Skeletal muscle cell (primary cell): ENCODE data around the gene UBFD1.
"Not testable (repeated sequence)": the region's sequence is repeated elsewhere in the genome, so short reads cannot be mapped to it uniquely, and the experiment has no call there.

Experiments used
- DNase-seq: peaks from one replicate; pipeline ENCODE4 v3.0.0-alpha.2; 2010; ENCODE audit warnings: low read depth
- H3K4me3 ChIP-seq: 2 replicates; pipeline ENCODE4 v1.5.1; 2011; ENCODE audit warnings: low read depth, mild to moderate bottlenecking, control low read depth, low read length, moderate library complexity

UBFD1 gene

DNA sequence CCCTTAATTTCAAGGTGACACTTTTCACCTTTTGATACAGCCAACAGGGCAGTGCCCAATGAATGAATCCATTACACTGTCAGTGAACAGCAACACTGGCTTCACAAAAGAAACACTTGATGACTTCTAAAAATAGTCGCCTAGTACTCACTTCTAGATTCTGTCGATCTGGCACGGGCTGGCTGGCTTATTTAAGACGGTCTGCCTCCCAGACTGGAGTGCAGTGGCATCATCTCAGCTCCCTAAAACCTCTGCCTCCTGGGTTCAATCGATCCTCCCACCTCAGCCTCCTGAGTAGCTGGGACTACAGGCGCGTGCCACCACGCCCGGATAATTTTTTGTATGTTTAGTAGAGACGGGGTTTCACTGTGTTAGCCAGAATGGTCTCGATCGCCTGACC lies 36.7 kb downstream of the UBFD1 start:
- H3K4me3 ChIP-seq, result no peak overlapping the region
- DNase-seq, result no peak

- peak overlapping the region; percentile 73 for H3K4me3 ChIP-seq
- DNase-seq, result no peak
Observed at GRCh38 chr16:23595246-23595950, 37.9 kb downstream of the UBFD1 start.

DNA sequence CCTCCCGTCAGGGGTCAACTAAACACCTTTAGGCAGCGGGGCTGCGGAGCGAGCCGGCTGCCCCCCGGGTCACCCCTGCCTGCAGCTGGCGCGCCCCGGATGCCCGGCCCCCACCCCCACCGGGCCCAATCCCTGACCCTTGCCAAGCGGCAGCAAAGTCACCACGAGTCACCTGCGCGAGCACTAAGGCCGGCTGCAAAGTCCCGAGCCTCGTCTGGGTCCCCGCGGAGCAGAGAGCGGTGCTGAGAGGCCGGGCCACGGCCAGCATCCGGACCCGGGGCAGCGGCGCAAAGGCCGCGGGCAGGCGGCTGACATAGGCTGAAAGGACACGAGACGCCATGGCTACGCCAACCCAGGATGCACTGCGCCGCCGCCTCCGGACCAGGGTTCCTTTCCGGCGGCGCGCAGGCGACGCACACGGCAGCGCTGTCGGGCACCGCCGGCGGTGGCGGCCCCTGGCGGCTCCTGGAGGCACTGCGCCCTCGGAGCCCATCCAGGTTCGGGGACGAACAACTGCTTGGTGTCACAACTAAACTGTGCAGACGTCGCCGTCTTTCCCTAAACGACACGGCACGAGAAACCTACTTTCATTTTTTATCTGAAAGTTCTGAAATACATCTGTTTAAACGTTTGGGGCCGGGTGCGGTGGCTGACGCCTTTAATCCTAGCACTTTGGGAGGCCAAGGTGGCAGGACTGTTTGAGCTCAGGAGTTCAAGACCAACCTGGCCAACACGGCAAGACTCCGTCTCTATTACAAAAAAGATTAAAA lies 38.6 kb downstream of the UBFD1 start, which contains the start of gene NDUFAB1:
Gene NDUFAB1, minus strand, starts transcription at position 366 of the 770 bp plus-strand sequence. Its CDS starts 26 bp downstream, at position 340.
- peak; percentile 54 for DNase-seq

GRCh38 chr16:23597003-23597756 lies 39.7 kb downstream of the UBFD1 start:
- no peak overlapping the region for H3K4me3 ChIP-seq
- DNase-seq, result no peak

More for the DNA sequence above, 38.6 kb downstream of the UBFD1 start, which contains the start of gene NDUFAB1:
- H3K4me3 ChIP-seq, result peak within 1 kb of the TSS; percentile 73

- DNase-seq, result no peak
- no peak overlapping the region for H3K4me3 ChIP-seq
Observed at GRCh38 chr16:23607726-23608125, 50.2 kb downstream of the UBFD1 start.

DNA sequence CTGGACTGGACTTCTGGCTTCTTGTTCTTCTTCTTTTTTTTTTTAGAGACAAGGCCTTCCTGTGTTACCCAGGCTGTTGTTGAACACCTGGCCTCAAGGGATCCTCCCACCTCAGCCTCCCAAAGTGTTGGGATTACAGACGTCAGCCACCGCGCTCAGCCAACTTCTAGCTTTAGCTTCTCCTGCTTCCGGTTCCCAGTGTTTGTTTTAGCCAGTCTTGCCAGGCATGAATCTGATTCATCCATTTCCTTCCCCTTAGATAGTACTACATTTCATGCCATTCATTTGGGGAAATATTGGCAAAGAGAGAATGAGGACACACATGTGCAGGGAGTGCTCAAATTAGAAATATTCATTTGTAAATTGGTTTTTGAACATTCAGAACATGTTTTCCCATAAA lies 50.7 kb downstream of the UBFD1 start:
- peak; percentile 36 for DNase-seq
- no peak overlapping the region for H3K4me3 ChIP-seq

GRCh38 chr16:23609929-23610328 lies 52.4 kb downstream of the UBFD1 start:
- no peak for DNase-seq

DNA sequence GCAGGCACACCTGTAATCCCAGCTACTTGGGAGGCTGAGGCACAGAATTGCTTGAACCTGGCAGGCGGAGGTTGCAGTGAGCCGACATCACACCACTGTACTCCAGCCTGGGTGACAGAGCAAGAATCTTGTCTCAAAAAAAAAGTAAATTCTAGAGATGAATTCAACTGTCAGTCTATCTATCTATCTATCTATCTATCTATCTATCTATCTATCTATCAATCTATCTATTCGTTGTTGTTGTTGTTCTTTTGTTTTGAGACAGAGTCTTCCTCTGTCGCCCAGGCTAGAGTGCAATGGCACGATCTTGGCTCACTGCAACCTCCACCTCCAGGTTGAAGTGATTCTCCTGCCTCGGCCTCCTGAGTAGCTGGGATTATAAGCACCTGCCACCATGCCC lies 53.4 kb downstream of the UBFD1 start:
- DNase-seq, H3K4me3 ChIP-seq: not testable (repeated sequence)

More at GRCh38 chr16:23609929-23610328, 52.4 kb downstream of the UBFD1 start:
- no peak overlapping the region for H3K4me3 ChIP-seq

GRCh38 chr16:23611936-23612335 lies 54.4 kb downstream of the UBFD1 start:
- no peak for DNase-seq
- no peak overlapping the region for H3K4me3 ChIP-seq

GRCh38 chr16:23615805-23616204 lies 58.3 kb downstream of the UBFD1 start:
- H3K4me3 ChIP-seq, result no peak overlapping the region
- no peak for DNase-seq
